ENCODE results near the gene SCN7A.

SCN7A gene

GRCh38 chr2:166419616-166419934 is 74.5 kb downstream of the SCN7A start:
- H3K36me3 ChIP-seq (replicated peaks): no peaks in the 10 kb centered on the region

GRCh38 chr2:166418853-166419615 is 75.0 kb downstream of the SCN7A start:
- TF ChIP-seq CTCF (IDR thresholded peaks at IDR 0.05; ENCODE audit: low read depth, low read length, missing control alignments): no peak
- DNase-seq: no peak
- Histone ChIP-seq H3K36me3 (replicated peaks) (no peaks in the 10 kb centered on the region), H3K27ac (no peak overlapping the region), H3K27me3 (replicated peaks) (no peaks in the 10 kb centered on the region), H3K4me3 (ENCODE audit: low read depth, low read length) (no peak overlapping the region)
- in situ Hi-C loops (cut with HindIII; ENCODE audit: low pct_ligation_motif_present, low sequenced_read_pairs): no loop called here

More at GRCh38 chr2:166419616-166419934, 74.5 kb downstream of the SCN7A start:
- Histone ChIP-seq H3K4me3 (ENCODE audit: low read depth, low read length) (no peak overlapping the region), H3K27me3 (replicated peaks) (no peaks in the 10 kb centered on the region), H3K27ac (no peak overlapping the region)
- TF ChIP-seq CTCF (IDR thresholded peaks at IDR 0.05; ENCODE audit: low read depth, low read length, missing control alignments): peak; percentile 42
- in situ Hi-C loops (cut with HindIII; ENCODE audit: low pct_ligation_motif_present, low sequenced_read_pairs): no loop called here
- peak; percentile 30 for DNase-seq

- DNase-seq: peak; percentile 59
- H3K4me3 ChIP-seq (ENCODE audit: low read depth, low read length): no peak overlapping the region
- no peak overlapping the region for H3K27ac ChIP-seq
- H3K27me3 ChIP-seq (replicated peaks): no peaks in the 10 kb centered on the region
- no peaks in the 10 kb centered on the region for H3K36me3 ChIP-seq (replicated peaks)
- peak; percentile 20 for TF ChIP-seq CTCF (IDR thresholded peaks at IDR 0.05; ENCODE audit: low read depth, low read length, missing control alignments)
- in situ Hi-C loops (cut with HindIII; ENCODE audit: low pct_ligation_motif_present, low sequenced_read_pairs): no loop called here
Observed at GRCh38 chr2:166417669-166418068, 76.4 kb downstream of the SCN7A start.

- Histone ChIP-seq H3K4me3 (ENCODE audit: low read depth, low read length) (no peak overlapping the region), H3K27me3 (replicated peaks) (no peaks in the 10 kb centered on the region), H3K36me3 (replicated peaks) (no peaks in the 10 kb centered on the region), H3K27ac (peak overlapping the region; percentile 82)
- DNase-seq: no peak
- in situ Hi-C loops (cut with HindIII; ENCODE audit: low pct_ligation_motif_present, low sequenced_read_pairs): no loop called here
- no peak for TF ChIP-seq CTCF (IDR thresholded peaks at IDR 0.05; ENCODE audit: low read depth, low read length, missing control alignments)
Observed at GRCh38 chr2:166413255-166413654, 80.8 kb downstream of the SCN7A start.

- peak; percentile 62 for DNase-seq
- H3K27me3 ChIP-seq (replicated peaks): no peaks in the 10 kb centered on the region
- H3K4me3 ChIP-seq (ENCODE audit: low read depth, low read length): no peak overlapping the region
- in situ Hi-C loops (cut with HindIII; ENCODE audit: low pct_ligation_motif_present, low sequenced_read_pairs): no loop called here
- H3K36me3 ChIP-seq (replicated peaks): no peaks in the 10 kb centered on the region
- H3K27ac ChIP-seq: peak overlapping the region; percentile 82
- no peak for TF ChIP-seq CTCF (IDR thresholded peaks at IDR 0.05; ENCODE audit: low read depth, low read length, missing control alignments)
Observed at GRCh38 chr2:166411473-166412230, 82.4 kb downstream of the SCN7A start.
